WI38 (cell line): ENCODE measurements around the gene KBTBD8.

Source experiments
- H3K4me3 ChIP-seq: 2 replicates; pipeline ENCODE4 v1.5.1; 2011; ENCODE audit warnings: low read depth, mild to moderate bottlenecking, control low read depth, low read length
- CTCF ChIP-seq: IDR thresholded peaks from 2 replicates; pipeline ENCODE4 v1.5.1; 2012; ENCODE audit warnings: low read depth, mild to moderate bottlenecking, control low read depth, low read length

The KBTBD8 gene

GRCh38 chr3:67059443-67059842 is 61.3 kb downstream of the KBTBD8 start:
- no peak for TF ChIP-seq CTCF
- H3K4me3 ChIP-seq = no peak overlapping the region
